MCF 10A (cell line): ENCODE data around the gene HOXC5. TPM values are rescaled to one million over a fixed set of nuclear protein-coding genes. Genes with fewer than 3 reads are reported as not detected.
A peak's percentile ranks its signal among the peaks of the same experiment; 100 is the strongest.

Experiments
- BruUV-seq: library from RNA; stranded (reverse); fragments of 400-500 nt; replicated peaks from 2 replicates; lab custom pipeline; 2021; lab: Mats Ljungman, UMichigan
- CTCF ChIA-PET: fragments of 300-600 bp; sonication (Branson Sonifier 250); formaldehyde crosslinking; extraction: SDS; loops from one replicate; lab custom pipeline; 2021; ENCODE audit warnings: antibody characterized with exemption, inconsistent platforms; lab: Yijun Ruan, JAX
- POLR2A ChIA-PET: fragments of 300-600, 350-650 bp; sonication (Branson Sonifier 250); formaldehyde crosslinking; extraction: SDS; loops from one replicate; lab custom pipeline; 2020; ENCODE audit warnings: antibody characterized with exemption, inconsistent platforms; lab: Yijun Ruan, JAX
- DNase-seq: peaks from one replicate; pipeline ENCODE4 v3.0.0-alpha.2; 2018; ENCODE audit not compliant: unreplicated experiment
- H3K27ac Mint-ChIP-seq: one replicate; pipeline ENCODE4 v1.8.0; 2022; ENCODE audit warnings: mild to moderate bottlenecking, low read depth, mixed read lengths; ENCODE audit not compliant: unreplicated experiment
- H3K27me3 Mint-ChIP-seq: one replicate; pipeline ENCODE4 v1.8.0; 2022; ENCODE audit warnings: mixed read lengths; ENCODE audit not compliant: insufficient read depth, unreplicated experiment
- H3K36me3 Mint-ChIP-seq: one replicate; pipeline ENCODE4 v1.8.0; 2022; ENCODE audit warnings: mild to moderate bottlenecking, moderate library complexity, mixed read lengths; ENCODE audit not compliant: insufficient read depth, unreplicated experiment
- H3K4me1 Mint-ChIP-seq: one replicate; pipeline ENCODE4 v1.8.0; 2022; ENCODE audit warnings: mixed read lengths; ENCODE audit not compliant: insufficient read depth, unreplicated experiment
- H3K4me3 Mint-ChIP-seq: one replicate; pipeline ENCODE4 v1.8.0; 2022; ENCODE audit warnings: mild to moderate bottlenecking, moderate library complexity, mixed read lengths; ENCODE audit not compliant: unreplicated experiment
- H3K9me3 Mint-ChIP-seq: one replicate; pipeline ENCODE4 v1.8.0; 2022; ENCODE audit warnings: mixed read lengths; ENCODE audit not compliant: unreplicated experiment
- CTCF ChIP-seq: fragments of 200-600 bp; IDR thresholded peaks from one replicate; pipeline ENCODE4 v1.8.0; 2022; ENCODE audit warnings: antibody characterized with exemption, mild to moderate bottlenecking; ENCODE audit not compliant: unreplicated experiment
- intact Hi-C: fragments of 100-400 bp; cut with micrococcal nuclease; formaldehyde crosslinking; loops from 2 replicates; pipeline ENCODE4 v1.14.1; 2022
- total RNA-seq: library from RNA; stranded (reverse); gene quantifications from 2 replicates; pipeline ENCODE4 v1.2.3, GENCODE V29; 2022

Gene HOXC5
- total RNA-seq, 1 experiment from 2014 or later = not detected

- H3K4me3 Mint-ChIP-seq = no peak overlapping the region
- H3K27ac Mint-ChIP-seq = no peak overlapping the region
- intact Hi-C loops = no loop called here
- peaks cover 11% of the 10 kb centered on the region for H3K4me1 Mint-ChIP-seq
- no peaks in the 10 kb centered on the region for H3K27me3 Mint-ChIP-seq
- CTCF ChIA-PET = interaction anchor here (0.8 to 1.1 kb wide), 2 partner anchors 81 to 157 kb away, joined by 3 to 5 read pairs; no protein-coding TSS in a partner anchor
- H3K36me3 Mint-ChIP-seq = no peaks in the 10 kb centered on the region
- POLR2A ChIA-PET = interaction anchor here (0.5 to 0.8 kb wide), 3 partner anchors 10 to 141 kb away, joined by 3 to 4 read pairs (median 3); no protein-coding TSS in a partner anchor
- no TSS peak for BruUV-seq
- TF ChIP-seq CTCF = no peak
- peak; percentile 29 for DNase-seq
- H3K9me3 Mint-ChIP-seq = no peaks in the 10 kb centered on the region
Measured at GRCh38 chr12:54051026-54051842, 18.4 kb downstream of the HOXC5 start.

GRCh38 chr12:54051874-54052437 is 19.1 kb downstream of the HOXC5 start:
- ChIA-PET CTCF (interaction anchor here (1.1 to 1.8 kb wide), 2 partner anchors 19 to 156 kb away, joined by 3 to 12 read pairs; partner anchors contain the start of gene HOXC5), POLR2A (interaction anchor here (0.5 kb wide), 1 partner anchor 14 kb away, joined by 3 read pairs; no protein-coding TSS in a partner anchor)
- no peaks in the 10 kb centered on the region for H3K36me3 Mint-ChIP-seq
- intact Hi-C loops = no loop called here
- peaks cover 11% of the 10 kb centered on the region for H3K4me1 Mint-ChIP-seq
- no peak for DNase-seq
- TF ChIP-seq CTCF = no peak
- BruUV-seq = no TSS peak
- H3K4me3 Mint-ChIP-seq = no peak overlapping the region
- no peaks in the 10 kb centered on the region for H3K9me3 Mint-ChIP-seq
- H3K27me3 Mint-ChIP-seq = no peaks in the 10 kb centered on the region
- H3K27ac Mint-ChIP-seq = no peak overlapping the region

GRCh38 chr12:54052438-54053002 is 19.7 kb downstream of the HOXC5 start:
- intact Hi-C loops = no loop called here
- Mint-ChIP-seq H3K9me3 (no peaks in the 10 kb centered on the region), H3K27me3 (no peaks in the 10 kb centered on the region), H3K36me3 (no peaks in the 10 kb centered on the region), H3K4me3 (no peak overlapping the region), H3K27ac (no peak overlapping the region), H3K4me1 (peaks cover 11% of the 10 kb centered on the region)
- no peak for TF ChIP-seq CTCF
- ChIA-PET POLR2A (no interaction called here), CTCF (interaction anchor here (0.6 to 1.8 kb wide), 3 partner anchors 20 to 156 kb away, joined by 3 to 12 read pairs (median 3); partner anchors contain the start of gene HOXC5)
- no TSS peak for BruUV-seq
- DNase-seq = no peak
